Measurements from ENCODE around the gene POMP. TPM values are rescaled to one million over a fixed set of nuclear protein-coding genes. Genes with fewer than 3 reads are reported as not detected.

Gene POMP
- total RNA-seq, 5 donors from 2014 or later (not counting 1 experiment from before 2014, with no cell fraction given), result 21.4 to 24.7 (median 23.3) TPM

- ChIA-PET POLR2A (interaction anchor here (0.6 to 1.5 kb wide), 6 partner anchors 9 to 476 kb away, joined by 3 to 5 read pairs (median 3); no protein-coding TSS in a partner anchor), CTCF (interaction anchor here (0.6 to 1.1 kb wide), 2 partner anchors 59 to 516 kb away, joined by 5 read pairs; no protein-coding TSS in a partner anchor)
- peaks cover 0 to 24% of the 10 kb centered on the region in 2 donors for H3K36me3 ChIP-seq (ENCODE audit: control insufficient read depth in 2 of 2, extremely low read depth in 1 of 2, insufficient read depth in 1 of 2, low read length in 1 of 2)
- no CpG with 5 or more reads among the region's 4 CpGs for WGBS (ENCODE audit: insufficient coverage)
- peaks cover 24% of the 10 kb centered on the region in 2 experiments for H3K4me1 ChIP-seq (ENCODE audit: control insufficient read depth in 1 of 2, extremely low read depth in 1 of 2, insufficient read depth in 2 of 2, low read length in 2 of 2)
- DNase-seq (peak in 2 of 35 experiments; percentile 13 to 69), ATAC-seq (replicated peaks in 1 of 4) (peak; percentile 30 to 62 (median 42))
- H3K9me3 ChIP-seq, result no peaks in the 10 kb centered on the region
- H3K4me1 Mint-ChIP-seq, result peaks cover 56 to 70% (median 60%) of the 10 kb centered on the region in 3 donors
- H3K4me3 ChIP-seq (ENCODE audit: control insufficient read depth in 1 of 2, extremely low read depth in 1 of 2, low read length in 1 of 2), result peak overlapping the region; percentile 85 to 87
- peaks cover 19% of the 10 kb centered on the region for H3K36me3 Mint-ChIP-seq
- H3K27ac ChIP-seq (ENCODE audit: low read length), result peak overlapping the region; percentile 86
- H3K27ac Mint-ChIP-seq, result peak overlapping the region; percentile 95 to 97
- no peaks in the 10 kb centered on the region for H3K27me3 ChIP-seq (replicated peaks in 1 of 2; ENCODE audit: control insufficient read depth in 2 of 2, extremely low read depth in 1 of 2, insufficient read depth in 2 of 2, low read length in 1 of 2)
- no peaks in the 10 kb centered on the region for H3K27me3 Mint-ChIP-seq
- H3K9me3 Mint-ChIP-seq, result no peaks in the 10 kb centered on the region
- peak overlapping the region; percentile 96 to 98 (median 97) for H3K4me3 Mint-ChIP-seq
Measured at GRCh38 chr13:28659621-28659970, 666 bp downstream of the POMP start.

GRCh38 chr13:28666897-28667488 is 8.1 kb downstream of the POMP start:
- ChIA-PET POLR2A (interaction anchor here in 1 of 2 donors (0.5 kb wide), 2 partner anchors 9 to 26 kb away, joined by 3 read pairs; no protein-coding TSS in a partner anchor), CTCF (no interaction called here)
- H3K27me3 ChIP-seq (replicated peaks in 1 of 2; ENCODE audit: control insufficient read depth in 2 of 2, extremely low read depth in 1 of 2, insufficient read depth in 2 of 2, low read length in 1 of 2), result no peaks in the 10 kb centered on the region
- H3K4me3 ChIP-seq (ENCODE audit: control insufficient read depth in 1 of 2, extremely low read depth in 1 of 2, low read length in 1 of 2), result no peak overlapping the region
- whole genome bisulfite sequencing (ENCODE audit: insufficient coverage), result 20% methylated on average over 1 of the region's 9 CpGs
- H3K27ac ChIP-seq (ENCODE audit: low read length), result no peak overlapping the region
- Mint-ChIP-seq H3K27me3 (no peaks in the 10 kb centered on the region), H3K4me1 (peaks cover 37 to 47% (median 43%) of the 10 kb centered on the region in 3 donors), H3K36me3 (peaks cover 75% of the 10 kb centered on the region), H3K27ac (no peak overlapping the region), H3K9me3 (no peaks in the 10 kb centered on the region), H3K4me3 (no peak overlapping the region)
- ATAC-seq (replicated peaks in 1 of 4), result no peak
- H3K4me1 ChIP-seq (ENCODE audit: control insufficient read depth in 1 of 2, extremely low read depth in 1 of 2, insufficient read depth in 2 of 2, low read length in 2 of 2), result no peaks in the 10 kb centered on the region
- DNase-seq, result no peak
- H3K36me3 ChIP-seq (ENCODE audit: control insufficient read depth in 2 of 2, extremely low read depth in 1 of 2, insufficient read depth in 1 of 2, low read length in 1 of 2), result peaks cover 19 to 93% of the 10 kb centered on the region in 2 donors
- H3K9me3 ChIP-seq, result no peaks in the 10 kb centered on the region

- H3K36me3 ChIP-seq (ENCODE audit: control insufficient read depth in 2 of 2, extremely low read depth in 1 of 2, insufficient read depth in 1 of 2, low read length in 1 of 2), result peaks cover 19 to 91% of the 10 kb centered on the region in 2 donors
- ChIA-PET POLR2A (interaction anchor here in 1 of 2 donors (0.7 to 1.0 kb wide), 2 partner anchors 12 to 13 kb away, joined by 4 to 5 read pairs; partner anchors contain the start of gene POMP), CTCF (no interaction called here)
- no peaks in the 10 kb centered on the region for H3K4me1 ChIP-seq (ENCODE audit: control insufficient read depth in 1 of 2, extremely low read depth in 1 of 2, insufficient read depth in 2 of 2, low read length in 2 of 2)
- H3K4me3 ChIP-seq (ENCODE audit: control insufficient read depth in 1 of 2, extremely low read depth in 1 of 2, low read length in 1 of 2), result no peak overlapping the region
- no peak overlapping the region for H3K4me3 Mint-ChIP-seq
- H3K4me1 Mint-ChIP-seq, result peaks cover 19 to 36% (median 24%) of the 10 kb centered on the region in 3 donors
- no peaks in the 10 kb centered on the region for H3K27me3 Mint-ChIP-seq
- peaks cover 70% of the 10 kb centered on the region for H3K36me3 Mint-ChIP-seq
- no peaks in the 10 kb centered on the region for H3K27me3 ChIP-seq (replicated peaks in 1 of 2; ENCODE audit: control insufficient read depth in 2 of 2, extremely low read depth in 1 of 2, insufficient read depth in 2 of 2, low read length in 1 of 2)
- no peaks in the 10 kb centered on the region for H3K9me3 ChIP-seq
- H3K27ac Mint-ChIP-seq, result no peak overlapping the region
- ATAC-seq (replicated peaks in 1 of 4), result no peak
- H3K27ac ChIP-seq (ENCODE audit: low read length), result no peak overlapping the region
- DNase-seq, result no peak
- no peaks in the 10 kb centered on the region for H3K9me3 Mint-ChIP-seq
Measured at GRCh38 chr13:28671126-28671792, 12.3 kb downstream of the POMP start.

GRCh38 chr13:28678809-28679208 is 19.9 kb downstream of the POMP start:
- H3K4me1 Mint-ChIP-seq, result peaks cover 0 to 6% (median 3%) of the 10 kb centered on the region in 3 donors
- H3K4me3 ChIP-seq (ENCODE audit: control insufficient read depth in 1 of 2, extremely low read depth in 1 of 2, low read length in 1 of 2), result no peak overlapping the region
- no CpG with 5 or more reads among the region's 1 CpG for WGBS (ENCODE audit: insufficient coverage)
- H3K27me3 Mint-ChIP-seq, result no peaks in the 10 kb centered on the region
- ATAC-seq (replicated peaks in 1 of 4) (no peak), DNase-seq (no peak)
- no peak overlapping the region for H3K27ac Mint-ChIP-seq
- CTCF ChIA-PET, result no interaction called here
- no peak overlapping the region for H3K4me3 Mint-ChIP-seq
- H3K4me1 ChIP-seq (ENCODE audit: control insufficient read depth in 1 of 2, extremely low read depth in 1 of 2, insufficient read depth in 2 of 2, low read length in 2 of 2), result no peaks in the 10 kb centered on the region
- no peaks in the 10 kb centered on the region for H3K9me3 ChIP-seq
- H3K36me3 ChIP-seq (ENCODE audit: control insufficient read depth in 2 of 2, extremely low read depth in 1 of 2, insufficient read depth in 1 of 2, low read length in 1 of 2), result peaks cover 8 to 53% of the 10 kb centered on the region in 2 donors
- H3K27ac ChIP-seq (ENCODE audit: low read length), result no peak overlapping the region
- POLR2A ChIA-PET, result no interaction called here
- no peaks in the 10 kb centered on the region for H3K27me3 ChIP-seq (replicated peaks in 1 of 2; ENCODE audit: control insufficient read depth in 2 of 2, extremely low read depth in 1 of 2, insufficient read depth in 2 of 2, low read length in 1 of 2)
- no peaks in the 10 kb centered on the region for H3K9me3 Mint-ChIP-seq
- H3K36me3 Mint-ChIP-seq, result peaks cover 25% of the 10 kb centered on the region

GRCh38 chr13:28679628-28680027 is 20.7 kb downstream of the POMP start:
- no peak overlapping the region for H3K27ac ChIP-seq (ENCODE audit: low read length)
- no CpG with 5 or more reads among the region's 1 CpG for WGBS (ENCODE audit: insufficient coverage)
- CTCF ChIA-PET, result interaction anchor here (1.3 kb wide), 1 partner anchor 117 kb away, joined by 3 to 6 read pairs; no protein-coding TSS in a partner anchor
- peaks cover 18% of the 10 kb centered on the region for H3K36me3 Mint-ChIP-seq
- peaks cover 8 to 44% of the 10 kb centered on the region in 2 donors for H3K36me3 ChIP-seq (ENCODE audit: control insufficient read depth in 2 of 2, extremely low read depth in 1 of 2, insufficient read depth in 1 of 2, low read length in 1 of 2)
- no peaks in the 10 kb centered on the region for H3K27me3 ChIP-seq (replicated peaks in 1 of 2; ENCODE audit: control insufficient read depth in 2 of 2, extremely low read depth in 1 of 2, insufficient read depth in 2 of 2, low read length in 1 of 2)
- no peaks in the 10 kb centered on the region for H3K9me3 ChIP-seq
- DNase-seq (no peak), ATAC-seq (replicated peaks in 1 of 4) (no peak)
- H3K4me1 ChIP-seq (ENCODE audit: control insufficient read depth in 1 of 2, extremely low read depth in 1 of 2, insufficient read depth in 2 of 2, low read length in 2 of 2), result no peaks in the 10 kb centered on the region
- no peak overlapping the region for H3K4me3 Mint-ChIP-seq
- H3K4me3 ChIP-seq (ENCODE audit: control insufficient read depth in 1 of 2, extremely low read depth in 1 of 2, low read length in 1 of 2), result no peak overlapping the region
- no peak overlapping the region for H3K27ac Mint-ChIP-seq
- no peaks in the 10 kb centered on the region for H3K4me1 Mint-ChIP-seq
- H3K27me3 Mint-ChIP-seq, result no peaks in the 10 kb centered on the region
- H3K9me3 Mint-ChIP-seq, result no peaks in the 10 kb centered on the region
- POLR2A ChIA-PET, result interaction anchor here in 1 of 2 donors (0.6 kb wide), 1 partner anchor 43 kb away, joined by 8 read pairs; no protein-coding TSS in a partner anchor

- Mint-ChIP-seq H3K27me3 (no peaks in the 10 kb centered on the region), H3K4me3 (no peak overlapping the region), H3K4me1 (no peaks in the 10 kb centered on the region), H3K36me3 (peaks cover 15% of the 10 kb centered on the region), H3K9me3 (no peaks in the 10 kb centered on the region), H3K27ac (no peak overlapping the region)
- no peak overlapping the region for H3K27ac ChIP-seq (ENCODE audit: low read length)
- H3K4me1 ChIP-seq (ENCODE audit: control insufficient read depth in 1 of 2, extremely low read depth in 1 of 2, insufficient read depth in 2 of 2, low read length in 2 of 2), result no peaks in the 10 kb centered on the region
- H3K9me3 ChIP-seq, result no peaks in the 10 kb centered on the region
- no CpG with 5 or more reads among the region's 2 CpGs for WGBS (ENCODE audit: insufficient coverage)
- DNase-seq (no peak), ATAC-seq (replicated peaks in 1 of 4) (no peak)
- H3K27me3 ChIP-seq (replicated peaks in 1 of 2; ENCODE audit: control insufficient read depth in 2 of 2, extremely low read depth in 1 of 2, insufficient read depth in 2 of 2, low read length in 1 of 2), result no peaks in the 10 kb centered on the region
- H3K4me3 ChIP-seq (ENCODE audit: control insufficient read depth in 1 of 2, extremely low read depth in 1 of 2, low read length in 1 of 2), result no peak overlapping the region
- ChIA-PET POLR2A (no interaction called here), CTCF (interaction anchor here (1.3 kb wide), 1 partner anchor 116 kb away, joined by 3 to 6 read pairs; no protein-coding TSS in a partner anchor)
- H3K36me3 ChIP-seq (ENCODE audit: control insufficient read depth in 2 of 2, extremely low read depth in 1 of 2, insufficient read depth in 1 of 2, low read length in 1 of 2), result peaks cover 8 to 35% of the 10 kb centered on the region in 2 donors
Measured at GRCh38 chr13:28680541-28680940, 21.6 kb downstream of the POMP start.

Measured in T-cell (primary cell).